CD4-positive, alpha-beta T cell treated with Interleukin-6 for 4 hours (primary cell): ENCODE data around the gene ATXN7L2.

Experiments
- DNase-seq: peaks from one replicate; pipeline ENCODE4 v3.0.0-alpha.2; 2020; ENCODE audit warnings: mixed read lengths

Gene ATXN7L2

GRCh38 chr1:109477821-109478220 is 5.9 kb upstream of the ATXN7L2 start:
- no peak for DNase-seq

GRCh38 chr1:109478806-109479205 is 4.9 kb upstream of the ATXN7L2 start:
- DNase-seq = peak; percentile 52

- no peak for DNase-seq
These were observed 4.4 kb upstream of the ATXN7L2 start for GRCh38 chr1:109479311-109479710.

DNA sequence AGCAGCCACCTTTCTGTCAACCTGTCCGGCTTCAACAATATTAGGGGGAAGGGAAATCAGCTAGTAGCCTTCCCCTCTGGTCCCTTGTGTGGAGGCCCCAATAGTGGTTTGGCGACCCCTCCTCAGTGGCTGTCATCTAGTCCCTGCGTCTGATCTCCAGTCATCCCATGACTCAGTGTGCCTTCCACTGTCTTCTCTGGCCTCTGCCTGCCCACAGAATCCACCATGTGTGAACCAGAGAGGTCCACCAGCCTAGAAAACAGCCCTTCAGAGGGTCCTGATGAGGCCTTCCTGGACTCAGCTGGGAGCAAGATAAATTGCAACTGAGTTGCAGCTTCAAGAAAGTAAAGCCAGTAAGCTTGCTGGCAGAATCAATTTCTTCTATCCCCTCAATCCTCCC is 3.8 kb upstream of the ATXN7L2 start:
- DNase-seq = no peak

DNA sequence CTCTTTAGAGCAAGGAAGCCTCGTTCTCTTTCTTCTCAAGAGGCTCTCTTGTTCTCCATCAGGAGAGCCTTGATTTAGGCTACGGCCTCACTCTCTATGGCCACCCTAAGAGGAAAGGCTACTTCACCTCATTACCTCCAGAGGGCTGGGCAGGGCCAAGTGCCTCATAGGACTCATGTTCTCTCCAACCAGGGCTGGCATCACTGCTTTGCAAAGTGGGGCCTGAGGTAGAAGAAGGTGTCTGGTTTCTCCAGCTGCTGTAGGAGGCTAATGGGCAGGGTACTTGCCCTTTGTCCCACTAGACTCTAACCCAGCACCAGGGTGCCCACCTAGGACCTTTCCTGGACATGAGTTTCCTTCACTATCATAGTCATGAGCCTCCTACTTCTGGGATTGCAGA is 2.1 kb upstream of the ATXN7L2 start:
- DNase-seq = no peak

GRCh38 chr1:109482242-109482641 is 1.5 kb upstream of the ATXN7L2 start:
- DNase-seq = no peak

DNA sequence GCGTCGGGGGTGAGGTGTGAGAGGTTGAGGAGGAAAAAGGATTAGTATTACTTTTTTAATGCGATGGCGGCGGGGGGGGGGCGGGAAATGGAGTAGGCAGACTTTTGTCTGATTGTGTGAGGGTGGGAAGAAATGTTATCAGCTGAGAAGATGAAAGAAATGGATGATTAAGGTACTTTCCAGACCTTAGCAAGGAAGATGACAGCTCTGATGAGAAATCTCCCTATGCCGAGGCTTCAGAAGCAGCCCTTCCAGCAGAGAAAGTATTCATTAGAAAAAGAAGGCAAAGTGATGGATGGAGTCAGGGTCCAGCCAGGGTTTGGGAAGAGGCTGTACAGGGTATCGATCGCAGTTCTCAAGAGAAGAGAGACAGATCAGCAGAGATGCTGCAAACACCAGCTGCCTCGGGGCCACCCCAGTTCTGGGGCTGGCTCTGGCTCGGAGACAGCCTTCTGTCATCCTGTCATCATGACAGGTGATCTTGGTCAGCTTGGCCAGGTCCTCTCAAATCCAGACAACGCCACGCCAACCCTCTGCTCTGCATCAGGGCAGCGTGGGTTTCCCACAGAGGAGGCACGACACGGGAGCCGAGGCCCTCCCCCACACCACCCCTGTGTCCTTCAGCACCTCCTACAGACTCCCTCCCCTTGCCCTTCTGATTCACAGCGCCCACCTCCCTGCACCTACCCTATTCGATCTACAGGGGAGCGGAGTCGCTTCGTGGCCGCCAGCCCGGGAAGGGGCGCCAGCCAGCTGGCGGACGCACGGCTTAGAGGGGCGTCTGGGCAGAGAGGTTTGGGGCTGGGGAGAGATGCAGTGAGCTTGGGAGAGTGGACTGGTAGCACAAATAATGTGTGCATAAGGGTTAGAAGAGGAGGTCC is 674 bp upstream of the ATXN7L2 start:
- peak; percentile 54 for DNase-seq

- DNase-seq = no peak
These were observed 842 bp downstream of the ATXN7L2 start for GRCh38 chr1:109484519-109484975.

DNA sequence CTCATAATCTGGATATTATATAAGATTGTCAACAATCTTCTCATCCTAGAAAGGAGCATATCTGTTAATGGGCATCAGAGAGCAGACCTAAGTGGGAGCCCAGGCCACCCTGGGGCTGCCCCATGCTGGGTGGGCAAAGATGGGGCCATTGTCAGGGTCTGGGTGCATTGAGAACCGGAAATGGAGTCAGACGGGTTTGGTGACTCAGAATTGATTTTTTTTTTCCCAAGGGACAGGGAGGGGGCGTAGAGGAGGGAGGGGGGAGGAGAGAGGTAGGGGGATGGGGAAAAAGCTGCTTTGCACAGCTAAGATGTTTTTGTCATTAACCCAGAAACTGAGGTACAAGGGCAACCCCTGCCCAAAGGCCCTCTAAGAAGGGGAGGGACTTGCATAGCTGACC is 1.3 kb downstream of the ATXN7L2 start:
- DNase-seq = no peak

DNA sequence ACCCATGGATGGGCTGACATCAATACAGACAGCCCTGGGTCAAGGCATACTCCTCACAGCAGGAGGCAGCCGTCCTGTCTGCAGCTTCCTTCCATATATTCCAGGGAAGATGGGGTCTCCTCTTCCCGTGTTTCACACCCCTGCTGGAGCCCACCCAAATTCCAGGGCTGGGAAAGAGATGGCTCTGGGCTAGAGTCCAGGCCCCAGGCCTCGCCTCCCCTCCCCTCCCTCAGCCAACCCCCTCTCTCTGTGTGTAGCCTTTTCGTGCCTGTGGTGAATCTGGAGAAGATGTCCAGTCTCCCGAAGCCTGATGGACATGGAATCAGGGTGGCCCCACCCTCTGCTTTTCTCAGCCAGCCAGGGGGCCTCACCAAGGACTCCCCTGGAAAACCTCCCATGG is 3.6 kb downstream of the ATXN7L2 start:
- no peak for DNase-seq

GRCh38 chr1:109488201-109488600 is 4.5 kb downstream of the ATXN7L2 start:
- DNase-seq = no peak

GRCh38 chr1:109488696-109489095 is 5.0 kb downstream of the ATXN7L2 start:
- no peak for DNase-seq

GRCh38 chr1:109490029-109490933 is 6.6 kb downstream of the ATXN7L2 start:
- DNase-seq = peak; percentile 81

GRCh38 chr1:109490934-109491302 is 7.2 kb downstream of the ATXN7L2 start:
- no peak for DNase-seq

GRCh38 chr1:109491372-109491771 is 7.7 kb downstream of the ATXN7L2 start:
- no peak for DNase-seq

GRCh38 chr1:109492779-109493178 is 9.1 kb downstream of the ATXN7L2 start:
- DNase-seq = no peak

- DNase-seq = no peak
These were observed 9.5 kb downstream of the ATXN7L2 start for GRCh38 chr1:109493227-109493626.

DNA sequence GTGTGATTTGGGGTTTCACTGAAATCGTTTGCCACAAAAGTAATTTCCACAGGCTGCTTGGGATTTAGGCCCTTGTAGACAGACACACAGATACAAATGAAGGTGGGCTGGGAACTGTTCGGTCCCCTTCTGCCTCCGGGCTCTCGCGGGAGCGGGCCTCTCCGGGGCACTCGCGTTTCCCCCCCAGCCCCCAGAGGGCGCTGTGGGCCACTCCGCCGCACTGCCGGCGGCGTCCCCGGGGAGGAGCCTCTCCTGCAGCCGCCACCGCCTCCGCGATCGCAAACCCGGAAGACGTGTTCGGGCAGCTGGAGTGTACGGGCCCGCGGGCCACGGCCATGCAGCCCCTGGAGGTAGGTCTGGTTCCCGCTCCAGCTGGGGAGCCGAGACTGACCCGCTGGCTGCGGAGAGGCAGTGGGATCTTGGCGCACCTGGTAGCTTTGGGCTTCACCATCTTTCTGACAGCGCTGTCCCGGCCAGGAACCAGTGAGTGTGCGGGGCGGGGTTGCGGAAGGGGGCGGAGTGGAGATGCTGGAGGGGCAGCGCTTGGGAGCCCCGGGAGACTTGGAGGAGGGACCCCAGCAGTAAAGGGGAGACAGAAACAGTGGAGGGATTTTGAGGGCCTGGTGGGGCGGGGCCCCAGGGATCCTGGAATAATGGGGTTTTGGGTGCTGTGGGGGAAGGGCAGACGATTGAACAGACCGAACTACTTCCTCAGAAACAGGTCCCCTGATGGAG is 10.3 kb downstream of the ATXN7L2 start, which contains the start of gene CYB561D1:
Gene CYB561D1, plus strand, starts transcription at position 290 of the 735 bp plus-strand sequence. Its CDS starts 46 bp downstream, at position 336.
- peak; percentile 90 for DNase-seq

DNA sequence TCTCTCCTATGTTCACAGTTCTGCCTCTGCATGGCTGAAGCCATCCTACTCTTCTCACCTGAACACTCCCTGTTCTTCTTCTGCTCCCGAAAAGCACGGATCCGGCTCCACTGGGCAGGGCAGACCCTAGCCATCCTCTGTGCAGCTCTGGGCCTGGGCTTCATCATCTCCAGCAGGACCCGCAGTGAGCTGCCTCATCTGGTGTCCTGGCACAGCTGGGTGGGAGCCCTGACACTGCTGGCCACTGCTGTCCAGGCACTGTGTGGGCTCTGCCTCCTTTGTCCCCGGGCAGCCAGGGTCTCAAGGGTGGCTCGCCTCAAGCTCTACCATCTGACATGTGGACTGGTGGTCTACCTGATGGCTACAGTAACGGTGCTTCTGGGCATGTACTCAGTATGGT is 12.0 kb downstream of the ATXN7L2 start:
- DNase-seq = no peak

- DNase-seq = no peak
These were observed 13.9 kb downstream of the ATXN7L2 start for GRCh38 chr1:109497449-109498160.

DNA sequence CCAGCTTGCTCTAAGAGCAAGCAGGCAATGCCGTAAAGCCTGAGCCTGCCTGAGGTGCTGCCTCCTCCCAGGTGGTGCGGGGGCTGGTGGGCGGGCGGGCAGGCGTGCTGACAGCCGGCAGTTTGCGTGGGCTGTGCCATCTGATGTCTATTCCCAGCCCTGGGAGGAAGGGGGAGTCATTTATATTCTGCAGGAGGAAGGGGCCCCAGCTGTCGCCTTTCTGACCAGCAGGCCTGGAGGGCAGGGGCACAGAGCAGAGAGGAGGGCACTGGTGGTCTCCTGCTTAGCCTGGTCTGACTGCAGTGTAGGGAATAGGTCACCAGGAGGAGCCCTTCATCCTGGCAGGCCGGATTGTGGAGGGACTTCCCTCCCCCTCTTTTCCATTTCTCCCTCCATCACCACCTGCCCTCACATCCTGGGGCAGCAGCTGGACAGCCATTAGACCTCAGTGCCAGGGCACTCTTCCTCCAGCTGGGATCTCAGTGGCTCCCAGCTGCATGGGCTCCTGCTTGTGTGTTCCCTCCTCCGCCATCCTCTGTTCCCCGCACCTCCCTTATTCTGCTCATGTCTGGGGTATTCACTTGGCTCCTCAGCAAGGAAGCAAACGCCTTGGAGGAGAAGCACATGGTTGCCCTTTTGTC is 14.6 kb downstream of the ATXN7L2 start:
- DNase-seq = peak; percentile 51

DNA sequence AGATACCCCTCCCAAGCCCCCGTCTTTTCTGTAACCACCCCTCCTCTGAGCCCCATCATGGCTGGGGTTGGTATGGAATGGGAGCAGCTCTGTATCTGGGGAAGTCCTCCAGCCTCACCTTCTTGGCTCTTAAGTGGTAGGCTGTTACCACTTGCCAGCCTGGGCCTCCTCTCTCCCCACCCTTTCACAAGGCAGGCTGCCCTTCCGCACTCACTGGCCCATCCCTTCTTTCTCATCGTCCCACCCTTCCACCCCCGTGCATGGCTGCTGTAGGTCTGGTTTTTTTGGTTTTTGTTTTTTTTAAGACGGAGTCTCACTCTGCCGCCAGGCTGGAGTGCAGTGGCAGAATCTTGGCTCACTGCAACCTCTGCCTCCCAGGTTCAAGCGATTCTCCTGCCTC is 15.4 kb downstream of the ATXN7L2 start:
- no peak for DNase-seq
